ENCODE data around the gene CYP2A7. TPM values are rescaled to one million over a fixed set of nuclear protein-coding genes. Genes with fewer than 3 reads are reported as not detected.
"Not testable (repeated sequence)": the region's sequence is repeated elsewhere in the genome, so short reads cannot be mapped to it uniquely, and the experiment has no call there.

Gene CYP2A7
- total RNA-seq, 1 donor = not detected

DNA sequence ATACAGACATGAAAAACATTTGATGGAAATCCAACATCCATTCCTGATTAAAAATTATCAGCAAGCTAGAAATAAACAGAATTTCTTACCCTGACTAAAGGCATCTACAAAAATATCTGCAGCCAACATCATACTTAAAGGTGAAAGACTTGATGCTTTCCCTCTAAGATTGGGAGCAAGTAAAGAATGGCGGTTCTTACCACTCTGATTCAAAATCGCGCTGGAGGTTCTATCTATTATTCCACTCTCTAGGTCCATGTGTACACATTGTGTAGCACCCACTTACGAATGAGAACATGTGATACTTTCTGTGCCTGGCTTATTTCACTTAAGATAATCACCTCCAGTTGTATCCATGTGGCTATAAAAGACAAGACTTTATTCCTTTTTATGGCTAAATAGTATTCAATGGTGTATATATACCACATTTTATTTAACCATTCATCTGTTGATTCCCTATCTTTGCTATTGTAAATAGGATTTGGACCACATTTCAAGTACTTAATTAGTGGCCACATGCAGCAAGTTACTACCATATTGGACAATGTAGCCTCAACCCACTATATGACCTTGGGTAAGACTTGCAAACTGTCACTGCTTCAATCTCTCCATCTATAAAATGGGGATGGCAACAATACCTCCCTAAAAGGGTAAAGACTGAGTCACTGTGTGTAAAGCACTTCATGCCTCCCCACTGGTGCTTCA lies 38.4 kb upstream of the CYP2A7 start:
- H3K4me3 ChIP-seq (ENCODE audit: low read depth, low read length) = no peak overlapping the region
- no peak for DNase-seq (ENCODE audit: low read depth)
- no peak for TF ChIP-seq CTCF (IDR thresholded peaks at IDR 0.05; ENCODE audit: insufficient read depth, low read length)

DNA sequence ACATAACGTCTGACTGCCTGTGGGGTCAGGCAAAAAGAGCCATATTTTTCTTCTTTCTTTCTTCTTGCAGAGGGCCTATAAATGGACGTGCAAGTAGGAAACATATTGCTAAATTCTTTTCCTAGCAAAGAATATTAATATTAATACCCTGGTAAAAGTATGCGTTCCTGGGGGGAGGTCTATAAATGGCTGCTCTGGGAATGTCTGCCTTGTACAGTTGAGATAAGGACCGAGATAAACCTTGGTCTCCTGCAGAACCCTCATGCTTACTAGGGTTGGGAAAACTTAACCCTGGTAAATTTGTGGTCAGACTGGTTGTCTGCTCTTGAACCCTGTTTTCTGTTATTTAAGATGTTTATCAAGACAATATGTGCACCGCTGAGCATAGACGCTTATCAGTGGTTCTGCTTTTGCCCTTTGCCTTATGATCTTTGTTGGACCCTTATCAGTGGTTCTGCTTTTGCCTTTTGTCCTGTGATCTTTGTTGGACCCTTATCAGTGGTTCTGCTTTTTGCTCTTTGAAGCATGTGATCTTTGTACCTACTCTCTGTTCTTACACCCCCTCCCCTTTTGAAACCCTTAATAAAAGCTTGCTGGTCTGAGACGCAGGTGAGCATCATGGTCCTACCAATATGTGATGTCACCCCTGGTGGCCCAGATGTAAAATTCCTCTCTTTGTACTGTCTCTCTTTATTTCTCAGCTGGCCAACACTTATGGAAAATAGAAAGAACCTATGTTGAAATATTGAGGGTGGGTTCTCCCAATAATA lies 37.7 kb upstream of the CYP2A7 start:
- H3K4me3 ChIP-seq (ENCODE audit: low read depth, low read length); DNase-seq (ENCODE audit: low read depth): not testable (repeated sequence)

DNA sequence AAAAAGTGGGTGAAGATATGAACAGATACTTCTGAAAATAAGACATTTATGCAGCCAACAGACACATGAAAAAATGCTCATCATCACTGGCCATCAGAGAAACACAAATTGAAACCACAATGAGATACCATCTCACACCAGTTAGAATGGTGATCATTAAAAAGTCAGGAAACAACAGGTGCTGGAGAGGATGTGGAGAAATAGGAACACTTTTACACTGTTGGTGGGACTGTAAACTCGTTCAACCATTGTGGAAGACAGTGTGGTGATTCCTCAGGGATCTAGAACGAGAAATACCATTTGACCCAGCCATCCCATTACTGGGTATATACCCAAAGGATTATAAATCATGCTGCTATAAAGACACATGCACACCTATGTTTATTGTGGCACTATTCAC lies 36.3 kb upstream of the CYP2A7 start:
- H3K4me3 ChIP-seq (ENCODE audit: low read depth, low read length); DNase-seq (ENCODE audit: low read depth): not testable (repeated sequence)

DNA sequence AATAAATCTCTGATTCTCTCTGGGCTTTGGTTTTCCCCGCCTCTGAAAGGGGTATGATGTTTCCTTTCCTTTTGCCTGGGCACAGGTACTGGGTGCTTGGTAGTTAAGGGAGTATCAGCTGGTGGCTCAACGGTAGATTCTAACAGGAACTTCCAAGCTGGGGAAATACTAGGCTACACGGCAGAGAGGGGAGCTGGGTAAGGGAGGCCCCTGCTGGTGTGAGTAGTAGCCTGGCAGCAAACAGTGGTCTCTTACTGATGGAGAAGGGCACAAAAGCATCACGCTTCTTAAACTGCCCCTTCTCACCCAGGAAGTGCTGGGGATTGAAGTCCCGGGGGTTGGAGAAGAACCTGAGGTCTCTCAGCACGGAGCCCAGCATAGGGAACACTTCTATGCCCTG lies 26.9 kb upstream of the CYP2A7 start:
- DNase-seq (ENCODE audit: low read depth) = no peak
- peak; percentile 8 for TF ChIP-seq CTCF (IDR thresholded peaks at IDR 0.05; ENCODE audit: insufficient read depth, low read length)
- no peak overlapping the region for H3K4me3 ChIP-seq (ENCODE audit: low read depth, low read length)

- no peak for DNase-seq (ENCODE audit: low read depth)
- no peak overlapping the region for H3K4me3 ChIP-seq (ENCODE audit: low read depth, low read length)
- no peak for TF ChIP-seq CTCF (IDR thresholded peaks at IDR 0.05; ENCODE audit: insufficient read depth, low read length)
These were observed 26.1 kb upstream of the CYP2A7 start for GRCh38 chr19:40907968-40908735.

DNA sequence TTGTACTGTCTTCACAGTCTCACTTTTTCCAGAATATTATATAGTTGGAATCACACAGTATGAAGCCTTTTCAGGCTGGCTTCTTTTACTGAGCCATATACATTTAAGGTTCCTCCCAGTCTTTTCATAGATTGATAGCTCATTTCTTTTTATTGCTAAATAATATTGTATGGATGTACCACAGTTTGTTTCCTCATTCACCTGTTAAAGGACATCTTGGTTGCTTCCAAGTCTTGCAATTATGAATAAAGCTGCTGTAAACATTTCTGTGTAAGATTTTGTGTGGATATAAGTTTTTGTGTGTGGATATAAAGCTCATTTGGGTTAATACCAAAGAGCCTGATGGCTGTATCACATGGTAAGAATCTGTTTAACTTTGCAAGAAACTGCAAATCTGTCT lies 24.5 kb upstream of the CYP2A7 start:
- H3K4me3 ChIP-seq (ENCODE audit: low read depth, low read length) = no peak overlapping the region
- TF ChIP-seq CTCF (IDR thresholded peaks at IDR 0.05; ENCODE audit: insufficient read depth, low read length) = no peak
- DNase-seq (ENCODE audit: low read depth) = no peak

GRCh38 chr19:40904673-40905156 lies 22.7 kb upstream of the CYP2A7 start:
- peak; percentile 3 for DNase-seq (ENCODE audit: low read depth)
- not testable (repeated sequence) for H3K4me3 ChIP-seq (ENCODE audit: low read depth, low read length)

DNA sequence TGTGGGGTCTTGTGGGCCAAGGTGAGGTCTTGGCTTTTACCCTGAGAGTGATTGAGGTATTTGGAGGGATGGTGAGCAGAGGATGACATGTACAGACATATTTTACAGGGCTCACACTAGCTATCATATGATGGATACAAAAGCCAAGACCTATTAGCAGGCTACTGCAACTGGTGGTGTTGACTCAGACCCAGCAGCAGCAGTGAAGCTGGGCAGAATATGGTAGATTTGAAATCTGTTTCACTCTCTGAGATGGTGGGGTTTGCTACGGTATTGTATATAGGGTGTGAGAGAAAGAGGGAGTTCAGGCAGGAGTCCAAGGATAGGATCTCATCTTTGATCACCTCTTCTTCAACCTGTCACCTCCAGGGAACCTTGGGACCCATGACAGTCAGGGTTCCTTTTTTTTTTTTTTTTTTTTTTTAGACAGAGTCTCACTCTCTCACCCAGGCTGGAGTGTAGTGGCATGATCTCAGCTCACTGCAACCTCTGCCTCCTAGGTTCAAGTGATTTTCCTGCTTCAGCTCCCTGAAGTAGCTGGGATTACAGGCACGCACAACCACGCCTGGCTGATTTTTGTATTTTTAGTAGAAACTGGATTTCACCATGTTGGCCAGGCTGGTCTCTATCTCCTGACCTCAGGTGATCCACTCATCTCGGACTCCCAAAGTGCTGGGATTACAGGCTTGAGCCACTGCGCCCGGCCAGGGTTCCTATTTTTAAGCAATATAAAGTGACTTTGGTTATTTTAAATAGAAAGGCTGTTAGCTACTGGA lies 20.1 kb upstream of the CYP2A7 start:
- DNase-seq (ENCODE audit: low read depth) = not testable (repeated sequence)

DNA sequence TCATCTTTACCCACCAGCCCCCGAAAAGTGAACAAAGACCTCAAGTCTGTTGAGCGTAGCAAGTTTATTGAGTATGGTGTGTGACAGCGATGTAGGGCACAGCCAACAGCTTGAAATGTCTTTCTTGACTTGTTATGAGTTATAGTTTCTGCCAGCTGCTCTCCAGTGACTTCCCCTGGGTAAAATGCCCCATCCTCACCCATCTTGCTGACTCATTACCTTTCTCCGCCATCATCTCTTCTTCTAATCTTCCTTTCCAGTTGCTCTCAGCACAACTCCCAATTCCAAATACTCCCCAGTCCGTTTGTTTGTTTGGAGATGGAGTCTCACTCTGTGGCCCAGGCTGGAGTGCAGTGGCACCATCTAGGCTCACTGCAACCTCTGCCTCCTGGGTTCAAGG lies 18.5 kb upstream of the CYP2A7 start:
- not testable (repeated sequence) for H3K4me3 ChIP-seq (ENCODE audit: low read depth, low read length); DNase-seq (ENCODE audit: low read depth)

More for the DNA sequence above, 20.1 kb upstream of the CYP2A7 start:
- H3K4me3 ChIP-seq (ENCODE audit: low read depth, low read length) = not testable (repeated sequence)

DNA sequence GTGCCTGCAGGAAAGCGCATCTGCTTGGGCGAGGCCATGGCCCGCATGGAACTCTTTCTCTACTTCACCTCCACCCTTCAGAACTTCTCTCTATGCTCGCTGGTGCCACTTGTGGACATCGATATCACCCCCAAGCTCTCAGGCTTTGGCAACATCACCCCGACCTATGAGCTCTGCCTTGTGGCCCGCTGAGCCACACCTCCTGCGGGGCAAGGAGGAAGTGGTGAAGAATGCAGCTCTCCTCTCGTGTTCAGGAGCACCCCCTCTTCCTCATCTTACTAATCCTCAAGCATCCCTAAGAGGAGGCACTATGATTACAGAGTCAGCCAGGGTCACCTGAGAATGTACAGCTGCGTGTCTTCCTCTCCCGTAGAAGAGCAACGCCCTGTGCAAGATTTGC lies 17.9 kb upstream of the CYP2A7 start:
- H3K4me3 ChIP-seq (ENCODE audit: low read depth, low read length); DNase-seq (ENCODE audit: low read depth): not testable (repeated sequence)

DNA sequence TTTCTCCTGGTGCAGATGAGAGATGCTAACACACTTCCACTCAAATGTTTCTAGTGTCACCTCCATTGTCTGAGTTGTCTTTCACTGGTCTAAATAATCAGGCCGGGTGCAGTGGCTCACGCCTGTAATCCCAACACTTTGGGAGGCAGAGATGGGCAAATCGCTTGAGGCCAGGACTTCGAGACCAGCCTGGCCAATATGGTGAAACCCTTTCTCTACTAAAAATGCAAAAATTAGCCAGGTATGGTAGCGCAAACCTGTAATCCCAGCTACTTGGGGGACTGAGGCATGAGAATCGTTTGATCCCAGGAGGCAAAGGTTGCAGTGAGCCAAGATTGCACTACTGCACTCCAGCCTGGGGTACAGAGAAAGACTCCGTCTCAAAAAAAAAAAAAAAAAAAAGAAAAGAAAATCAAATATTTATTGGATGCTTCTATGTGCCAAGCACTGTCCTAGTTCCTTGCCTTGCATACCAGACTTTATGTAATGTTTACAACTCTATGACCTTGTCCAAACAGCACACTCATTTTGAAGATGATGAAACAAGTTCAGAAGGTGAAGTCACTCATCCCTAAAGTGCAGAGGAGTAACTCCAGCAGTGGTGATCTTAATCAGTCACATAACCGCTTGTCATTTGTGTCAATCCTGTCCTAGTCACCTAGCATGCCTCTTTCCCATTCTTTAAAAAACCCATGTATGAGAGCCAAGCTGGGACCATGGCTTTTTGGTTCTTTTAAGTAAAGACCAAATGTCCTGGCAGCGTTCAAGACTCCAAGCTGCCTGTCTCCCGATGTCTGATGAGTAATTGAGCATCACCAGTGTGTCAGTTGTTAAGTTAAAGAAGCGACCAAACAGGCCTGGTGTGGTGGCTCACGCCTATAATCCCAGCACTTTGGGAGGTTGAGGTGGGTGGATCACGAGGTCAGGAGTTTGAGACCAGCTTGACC lies 15.1 kb upstream of the CYP2A7 start:
- H3K4me3 ChIP-seq (ENCODE audit: low read depth, low read length); DNase-seq (ENCODE audit: low read depth): not testable (repeated sequence)

Data from fibroblast of the aortic adventitia (primary cell).